Measurements from ENCODE around the gene RHOXF1.
"Not testable (repeated sequence)": the region's sequence is repeated elsewhere in the genome, so short reads cannot be mapped to it uniquely, and the experiment has no call there.

RHOXF1 gene

GRCh38 chrX:120115438-120115963, at the start of gene RHOXF1:
Gene RHOXF1 (minus strand): TSS chrX:120115913. CDS start chrX:120115862, 51 bp downstream.
- DNase-seq (ENCODE audit: low read depth, low spot score) = no peak

- not testable (repeated sequence) for DNase-seq (ENCODE audit: low read depth, low spot score)
Measured at GRCh38 chrX:120159086-120159485, 43.4 kb upstream of the RHOXF1 start.

- not testable (repeated sequence) for DNase-seq (ENCODE audit: low read depth, low spot score)
Measured at GRCh38 chrX:120158313-120158712, 42.6 kb upstream of the RHOXF1 start, which contains the start of gene RHOXF2. Gene RHOXF2 (plus strand): TSS chrX:120158613. CDS start chrX:120158751, 138 bp downstream.

DNA sequence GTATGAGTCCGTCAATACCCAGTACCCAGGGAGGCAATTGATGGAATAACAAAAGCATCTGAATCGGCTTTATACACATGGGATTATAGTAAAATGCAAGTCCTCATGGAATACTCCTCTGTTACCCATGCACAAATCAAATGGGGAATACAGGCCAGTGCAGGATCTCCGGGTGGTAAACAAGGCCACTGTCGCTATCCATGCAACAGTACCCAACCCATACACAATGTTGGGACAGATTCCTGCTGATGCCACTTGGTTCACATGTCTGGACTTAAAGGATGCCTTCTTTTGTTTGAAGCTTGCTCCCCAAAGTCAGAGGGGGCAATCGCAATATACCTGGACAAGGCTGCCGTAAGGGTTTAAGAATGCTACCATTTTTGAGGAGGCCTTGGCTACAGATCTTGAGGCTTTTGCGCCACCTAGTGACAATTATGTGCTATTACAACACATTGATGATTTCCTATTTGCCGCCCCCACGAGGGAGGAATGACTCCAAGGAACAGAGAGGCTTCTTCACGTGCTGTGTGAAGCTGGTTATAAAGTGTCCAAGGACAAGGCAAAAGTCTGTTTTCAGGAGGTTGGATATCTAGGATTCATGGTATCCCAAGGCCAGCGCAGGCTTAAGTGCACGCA, 34.5 kb upstream of the RHOXF1 start:
- DNase-seq (ENCODE audit: low read depth, low spot score) = not testable (repeated sequence)

DNA sequence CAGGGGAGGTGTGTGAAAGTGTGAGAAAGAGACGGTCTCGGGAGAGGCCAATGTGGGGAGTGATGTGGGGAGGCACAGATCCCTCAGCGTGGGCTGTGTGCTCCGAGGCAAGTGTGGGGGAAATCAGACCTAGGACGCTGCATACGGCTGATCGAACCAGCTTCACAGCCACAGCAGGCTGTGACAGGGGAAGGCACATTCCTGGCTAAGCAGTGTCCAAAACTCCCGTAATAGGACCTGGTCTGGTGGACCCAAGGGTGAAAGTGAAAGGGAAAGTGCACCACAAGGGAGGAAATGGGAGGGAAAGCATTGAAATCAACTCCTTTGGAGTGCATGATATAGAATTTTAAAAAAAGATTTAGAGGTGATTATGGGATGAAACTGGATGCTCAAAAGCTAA, 31.8 kb upstream of the RHOXF1 start:
- DNase-seq (ENCODE audit: low read depth, low spot score) = no peak

DNA sequence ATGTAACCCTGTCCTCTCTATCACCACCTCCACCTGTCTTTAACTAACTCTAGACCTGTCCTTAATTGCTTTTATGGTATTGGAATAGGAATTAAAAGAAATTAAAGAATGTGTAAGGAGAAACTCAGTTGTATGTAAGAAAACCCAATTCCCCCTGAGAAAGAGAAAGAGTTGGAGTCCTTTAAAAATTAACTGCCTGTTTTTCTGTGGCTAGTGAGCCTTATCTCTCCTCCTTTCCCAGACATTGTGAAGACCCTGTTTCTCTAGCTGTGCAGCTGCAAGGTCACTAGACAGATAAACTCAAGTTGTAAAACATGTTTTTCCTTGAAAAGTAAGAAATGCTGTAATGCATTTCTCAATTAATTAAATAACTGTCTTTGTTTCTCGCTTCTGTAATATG, 30.6 kb upstream of the RHOXF1 start:
- not testable (repeated sequence) for DNase-seq (ENCODE audit: low read depth, low spot score)

DNA sequence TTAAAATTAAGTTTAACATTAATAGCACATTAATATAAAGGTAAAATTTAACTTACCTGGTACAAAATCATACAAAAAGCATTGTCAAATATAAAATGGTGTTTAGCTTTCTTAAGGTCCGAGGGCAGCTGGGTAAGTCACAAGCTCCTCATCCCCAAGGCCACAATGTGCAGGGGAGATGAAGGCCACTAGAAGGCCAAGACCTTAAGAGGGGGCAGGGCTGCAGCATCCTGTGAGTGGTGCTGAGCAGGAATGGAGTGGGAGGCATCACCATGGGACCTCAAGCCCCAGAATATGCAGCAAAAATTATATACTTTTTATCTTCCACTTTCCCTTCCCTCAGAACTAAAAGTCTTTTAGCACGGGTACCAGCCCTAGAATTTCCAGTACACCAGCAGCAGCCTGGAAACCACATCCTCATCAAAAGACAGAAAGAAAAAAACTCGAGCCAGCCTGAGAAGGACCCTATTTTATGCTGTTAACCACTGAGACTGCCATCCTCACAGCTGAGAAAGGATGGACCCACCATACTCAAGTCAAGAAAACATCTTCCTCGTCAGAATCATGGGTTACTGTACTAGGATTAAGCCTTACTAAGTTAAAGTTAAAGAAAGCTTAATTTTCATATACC, 29.7 kb upstream of the RHOXF1 start:
- DNase-seq (ENCODE audit: low read depth, low spot score) = no peak

- DNase-seq (ENCODE audit: low read depth, low spot score) = peak; percentile 57
Measured at GRCh38 chrX:120144178-120144844, 28.6 kb upstream of the RHOXF1 start.

GRCh38 chrX:120140293-120140981, 24.7 kb upstream of the RHOXF1 start:
- no peak for DNase-seq (ENCODE audit: low read depth, low spot score)

- no peak for DNase-seq (ENCODE audit: low read depth, low spot score)
Measured at GRCh38 chrX:120137439-120137838, 21.7 kb upstream of the RHOXF1 start.

GRCh38 chrX:120136840-120137239, 21.1 kb upstream of the RHOXF1 start:
- no peak for DNase-seq (ENCODE audit: low read depth, low spot score)

GRCh38 chrX:120136128-120136527, 20.4 kb upstream of the RHOXF1 start:
- DNase-seq (ENCODE audit: low read depth, low spot score) = no peak

DNA sequence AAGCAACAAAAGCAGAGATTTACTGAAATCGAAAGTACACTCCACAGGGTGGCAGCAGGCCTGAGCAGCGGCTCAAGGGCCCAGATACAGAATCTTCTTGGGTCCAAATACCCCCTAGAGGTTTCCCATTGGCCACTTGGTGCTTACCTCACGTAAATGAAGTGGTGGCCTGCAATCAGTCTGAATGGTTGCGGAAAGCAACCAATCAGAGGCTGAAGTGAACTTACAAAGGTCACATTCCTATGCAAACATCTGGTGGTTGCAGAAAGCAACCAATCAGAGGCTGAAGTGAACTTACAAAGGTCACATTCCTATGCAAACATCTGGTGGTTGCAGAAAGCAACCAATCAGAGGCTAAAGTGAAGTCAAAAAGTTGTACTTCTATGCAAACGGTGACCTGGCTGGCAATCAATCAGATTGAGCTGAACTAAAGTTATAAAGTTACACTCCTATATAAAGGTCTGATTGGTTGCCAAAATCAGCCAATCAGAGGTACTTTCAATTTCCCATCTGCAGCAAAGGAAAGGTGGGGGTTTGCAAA, 12.7 kb upstream of the RHOXF1 start:
- not testable (repeated sequence) for DNase-seq (ENCODE audit: low read depth, low spot score)

GRCh38 chrX:120125444-120125843, 9.7 kb upstream of the RHOXF1 start:
- no peak for DNase-seq (ENCODE audit: low read depth, low spot score)

DNA sequence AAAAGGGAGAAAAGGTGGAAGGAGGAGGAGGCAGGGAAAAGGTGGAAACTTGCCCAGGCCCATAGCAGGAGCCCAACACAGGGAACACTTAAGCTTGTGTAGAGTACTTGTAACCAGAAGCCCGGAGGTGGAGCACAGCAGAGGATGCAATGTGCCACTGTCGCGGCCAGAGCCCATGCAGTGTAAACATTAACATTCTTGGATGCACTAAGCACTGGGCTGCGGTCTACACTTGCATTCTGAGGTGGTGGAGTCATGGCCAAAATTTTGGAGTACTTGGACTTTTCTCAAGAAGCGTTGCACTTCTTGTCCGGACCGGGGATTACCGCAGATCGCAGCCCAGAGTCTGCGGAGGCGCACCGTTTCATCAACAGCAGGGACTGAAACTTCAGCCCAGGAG, 4.5 kb upstream of the RHOXF1 start:
- DNase-seq (ENCODE audit: low read depth, low spot score) = peak; percentile 15

DNA sequence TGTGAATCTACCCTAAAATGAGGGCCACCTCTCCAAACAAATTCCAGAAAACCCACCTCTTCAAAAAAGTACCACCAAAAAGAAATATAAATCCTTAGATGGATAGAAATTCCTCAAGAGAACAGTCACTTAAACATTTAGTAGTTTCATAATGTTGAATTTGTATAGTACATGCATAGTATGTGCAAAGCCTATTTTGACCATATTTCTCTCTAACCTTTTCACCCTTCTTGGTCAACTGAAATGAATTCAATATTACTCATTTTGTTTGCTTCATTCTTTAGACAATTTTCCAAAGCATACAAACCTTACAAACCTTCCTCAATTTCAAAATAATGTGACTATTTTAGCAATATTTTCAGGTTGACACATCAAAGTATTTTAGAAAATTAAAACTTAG, 4.1 kb downstream of the RHOXF1 start:
- DNase-seq (ENCODE audit: low read depth, low spot score) = no peak

DNA sequence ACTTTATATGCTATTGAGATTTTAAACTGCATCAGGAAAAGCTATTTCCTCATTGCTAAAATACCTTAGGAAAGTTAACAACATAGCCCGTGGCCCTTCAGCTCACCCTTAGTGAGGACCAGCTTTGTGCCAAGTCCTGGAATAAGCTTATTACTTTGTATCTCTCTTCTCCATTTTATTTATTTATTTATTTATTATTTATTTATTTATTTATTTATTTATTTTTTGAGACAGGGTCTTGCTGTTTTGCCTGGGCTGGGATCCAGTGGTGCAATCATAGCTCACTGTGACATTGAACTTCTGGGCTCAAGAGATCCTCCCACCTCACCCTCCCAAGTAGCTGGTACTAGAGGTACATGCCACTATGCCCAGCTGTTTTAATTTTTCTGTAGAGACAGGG, 6.3 kb downstream of the RHOXF1 start:
- no peak for DNase-seq (ENCODE audit: low read depth, low spot score)

GRCh38 chrX:120104707-120105106, 11.0 kb downstream of the RHOXF1 start:
- not testable (repeated sequence) for DNase-seq (ENCODE audit: low read depth, low spot score)

DNA sequence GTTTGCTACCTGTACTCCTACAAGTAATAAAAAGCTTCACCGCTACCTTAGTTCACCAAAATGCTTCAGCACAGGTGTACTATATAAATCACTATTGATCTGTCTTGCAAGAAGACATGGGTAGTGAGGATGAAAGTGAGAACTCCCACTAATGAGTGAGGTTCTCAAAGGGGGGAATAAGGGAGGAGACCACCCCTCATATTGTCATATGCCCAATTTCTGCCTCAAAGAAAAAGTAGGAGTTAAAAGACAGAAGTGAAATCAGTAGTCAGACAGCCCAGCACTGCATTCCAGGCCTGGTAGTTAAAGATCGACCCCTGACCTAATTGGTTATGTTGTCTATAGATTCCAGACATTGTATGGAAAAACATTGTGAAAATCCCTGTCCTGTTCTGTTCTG, 14.7 kb downstream of the RHOXF1 start:
- not testable (repeated sequence) for DNase-seq (ENCODE audit: low read depth, low spot score)

DNA sequence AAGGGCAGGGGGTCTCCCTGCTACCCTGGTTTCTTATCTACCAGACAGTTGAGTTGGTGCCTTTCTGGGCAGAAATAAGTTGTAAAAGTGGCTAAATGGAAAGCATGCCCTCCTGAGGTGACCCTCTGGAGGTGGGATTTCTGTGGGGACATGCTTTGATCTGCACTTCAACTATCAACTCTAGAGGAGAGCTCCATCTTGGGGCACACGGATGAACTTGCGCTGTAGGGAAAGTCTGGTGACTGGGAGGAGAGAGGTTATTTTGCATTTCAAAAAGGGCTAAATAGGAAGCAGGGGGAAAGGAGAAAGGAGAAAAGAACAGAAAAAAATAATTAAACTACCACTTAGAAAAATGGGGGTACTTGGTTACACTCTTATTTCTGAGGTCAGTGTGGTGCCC, 25.5 kb downstream of the RHOXF1 start:
- peak; percentile 48 for DNase-seq (ENCODE audit: low read depth, low spot score)

- peak; percentile 17 for DNase-seq (ENCODE audit: low read depth, low spot score)
Measured at GRCh38 chrX:120087289-120088017, 28.3 kb downstream of the RHOXF1 start.

All from ELF-1 (cell line).